PFSK-1 (cell line): ENCODE measurements around the gene APBB2.

Source experiments
- POLR2AphosphoS5 ChIP-seq: IDR thresholded peaks from 2 replicates; pipeline ENCODE4 v1.6.1; 2012; ENCODE audit warnings: low read depth, mild to moderate bottlenecking, control low read depth, low read length, moderate library complexity
- SIN3A ChIP-seq: IDR thresholded peaks from 2 replicates; pipeline ENCODE4 v1.6.1; 2012; ENCODE audit warnings: mild to moderate bottlenecking, low read length, moderate library complexity, borderline replicate concordance; ENCODE audit not compliant: insufficient read depth
- TF ChIP-seq, protein P1 (sequence below), 2 experiments: IDR thresholded peaks; 2 replicates each; pipeline versions ENCODE4 v1.6.1 to v1.8.0; 2011 to 2012; ENCODE audit warnings: low read depth in 2 of 2, low read length in 2 of 2, control low read depth in 1 of 2, inconsistent platforms in 1 of 2, mild to moderate bottlenecking in 1 of 2, moderate library complexity in 1 of 2; ENCODE audit not compliant: insufficient read depth in 1 of 2

- TF ChIP-seq POLR2AphosphoS5 (no peak), SIN3A (no peak)
- TF ChIP-seq, protein P1, sequence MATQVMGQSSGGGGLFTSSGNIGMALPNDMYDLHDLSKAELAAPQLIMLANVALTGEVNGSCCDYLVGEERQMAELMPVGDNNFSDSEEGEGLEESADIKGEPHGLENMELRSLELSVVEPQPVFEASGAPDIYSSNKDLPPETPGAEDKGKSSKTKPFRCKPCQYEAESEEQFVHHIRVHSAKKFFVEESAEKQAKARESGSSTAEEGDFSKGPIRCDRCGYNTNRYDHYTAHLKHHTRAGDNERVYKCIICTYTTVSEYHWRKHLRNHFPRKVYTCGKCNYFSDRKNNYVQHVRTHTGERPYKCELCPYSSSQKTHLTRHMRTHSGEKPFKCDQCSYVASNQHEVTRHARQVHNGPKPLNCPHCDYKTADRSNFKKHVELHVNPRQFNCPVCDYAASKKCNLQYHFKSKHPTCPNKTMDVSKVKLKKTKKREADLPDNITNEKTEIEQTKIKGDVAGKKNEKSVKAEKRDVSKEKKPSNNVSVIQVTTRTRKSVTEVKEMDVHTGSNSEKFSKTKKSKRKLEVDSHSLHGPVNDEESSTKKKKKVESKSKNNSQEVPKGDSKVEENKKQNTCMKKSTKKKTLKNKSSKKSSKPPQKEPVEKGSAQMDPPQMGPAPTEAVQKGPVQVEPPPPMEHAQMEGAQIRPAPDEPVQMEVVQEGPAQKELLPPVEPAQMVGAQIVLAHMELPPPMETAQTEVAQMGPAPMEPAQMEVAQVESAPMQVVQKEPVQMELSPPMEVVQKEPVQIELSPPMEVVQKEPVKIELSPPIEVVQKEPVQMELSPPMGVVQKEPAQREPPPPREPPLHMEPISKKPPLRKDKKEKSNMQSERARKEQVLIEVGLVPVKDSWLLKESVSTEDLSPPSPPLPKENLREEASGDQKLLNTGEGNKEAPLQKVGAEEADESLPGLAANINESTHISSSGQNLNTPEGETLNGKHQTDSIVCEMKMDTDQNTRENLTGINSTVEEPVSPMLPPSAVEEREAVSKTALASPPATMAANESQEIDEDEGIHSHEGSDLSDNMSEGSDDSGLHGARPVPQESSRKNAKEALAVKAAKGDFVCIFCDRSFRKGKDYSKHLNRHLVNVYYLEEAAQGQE (IDR thresholded peaks at IDR 0.05; ENCODE audit: insufficient read depth in 1 of 2, low read depth in 2 of 2, low read length in 2 of 2) = no peak
These were observed 53.5 kb downstream of the APBB2 start for GRCh38 chr4:41160856-41161255.
